ENCODE measurements around the gene SLC6A9.

Gene SLC6A9

DNA sequence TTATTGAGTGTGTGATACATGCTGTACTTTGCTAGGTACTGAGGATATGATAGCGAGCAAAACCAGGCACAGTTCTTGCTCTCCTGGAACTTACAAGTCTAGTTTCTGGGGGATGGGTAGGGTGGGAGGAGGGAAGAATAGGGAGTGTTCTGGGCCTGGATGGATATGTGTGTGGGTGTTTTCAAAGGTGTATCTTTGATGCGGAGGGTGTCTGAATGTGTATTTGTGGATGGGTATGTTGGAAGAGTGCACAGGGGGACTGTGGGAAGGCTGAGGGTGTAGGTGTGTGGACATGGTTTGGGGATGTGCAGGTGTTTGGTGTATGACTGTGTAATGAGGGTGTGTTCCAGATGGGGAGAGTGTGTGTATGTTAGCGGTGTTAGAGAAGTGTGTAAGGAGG lies 65.9 kb downstream of the SLC6A9 start:
- DNase-seq = no peak

DNA sequence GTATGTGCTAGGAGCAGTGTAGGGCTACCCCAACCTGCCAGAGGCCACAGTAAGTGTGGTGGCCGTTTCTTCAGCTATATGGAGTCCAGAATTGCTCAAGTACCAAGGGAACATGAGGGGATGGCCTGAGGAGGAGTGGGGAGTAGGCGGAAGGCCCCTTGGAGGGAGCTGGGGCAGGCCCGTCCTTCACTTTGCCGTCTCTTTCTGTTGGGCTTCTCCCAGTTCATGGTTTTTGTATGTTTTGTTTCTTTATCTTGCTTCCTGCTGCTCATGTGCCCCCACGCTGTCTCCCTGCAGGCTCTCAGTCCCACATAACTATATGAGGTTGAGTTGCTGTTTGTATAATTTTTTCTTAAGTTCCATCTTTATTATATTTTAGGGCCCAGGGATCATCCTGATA lies 67.4 kb downstream of the SLC6A9 start:
- no peak for DNase-seq

DNA sequence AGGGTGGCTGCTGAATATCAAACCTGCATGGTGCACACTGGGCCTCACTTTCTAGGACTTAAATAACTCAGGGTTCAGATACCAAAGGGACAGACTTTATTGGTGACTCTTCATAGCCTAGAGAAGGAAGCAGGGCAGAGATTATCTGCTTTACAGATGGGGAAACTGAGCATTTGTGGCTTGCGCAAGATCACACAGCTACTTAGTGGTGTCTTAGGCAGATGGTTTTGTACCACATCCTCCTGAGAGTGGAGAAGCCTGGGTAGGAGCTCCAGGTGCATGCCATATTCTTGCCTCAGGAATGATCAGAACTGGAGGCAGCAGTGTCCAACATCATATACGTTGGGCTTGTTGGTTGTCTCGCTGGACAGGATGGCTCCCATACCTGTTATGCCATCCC lies 68.3 kb downstream of the SLC6A9 start:
- no peak for DNase-seq

DNA sequence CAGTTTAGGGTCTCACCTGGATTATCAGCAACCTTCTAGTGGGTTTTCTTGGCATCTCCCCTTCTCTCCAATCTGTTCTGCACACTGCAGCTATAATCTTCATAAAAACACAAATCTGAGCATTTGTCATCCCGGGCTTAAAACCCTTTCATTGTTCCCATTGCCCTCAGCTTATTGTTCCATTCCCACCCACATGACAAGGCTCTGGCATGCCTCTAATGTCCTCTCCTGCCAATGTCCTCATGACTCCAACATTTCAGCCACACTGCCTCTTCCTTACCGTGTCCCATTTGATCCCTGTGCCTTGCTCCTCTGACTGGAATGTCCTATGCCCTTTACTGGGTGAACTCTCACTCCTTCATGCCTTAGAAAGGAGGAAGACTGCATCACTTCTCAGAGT lies 68.9 kb downstream of the SLC6A9 start:
- DNase-seq = no peak

DNA sequence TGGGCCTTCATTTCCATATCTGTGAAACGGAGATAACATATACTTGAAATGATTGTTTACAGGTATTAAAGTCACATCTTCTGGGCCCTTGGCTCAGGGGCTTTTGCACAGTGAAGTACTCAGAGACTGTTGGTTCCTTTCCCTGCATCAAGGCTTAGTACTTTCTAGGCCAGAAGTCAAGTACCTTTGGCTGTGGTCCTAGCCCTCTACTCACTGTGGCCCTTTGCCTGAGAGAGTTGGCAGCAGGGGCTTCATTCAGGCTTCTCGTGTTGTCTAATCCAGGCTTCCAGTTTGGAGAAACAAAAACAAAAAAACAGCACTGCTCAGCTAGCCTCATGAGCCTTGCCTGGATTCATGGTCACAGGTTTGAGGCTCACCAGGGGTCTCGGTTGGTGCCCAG lies 69.6 kb downstream of the SLC6A9 start:
- no peak for DNase-seq

DNA sequence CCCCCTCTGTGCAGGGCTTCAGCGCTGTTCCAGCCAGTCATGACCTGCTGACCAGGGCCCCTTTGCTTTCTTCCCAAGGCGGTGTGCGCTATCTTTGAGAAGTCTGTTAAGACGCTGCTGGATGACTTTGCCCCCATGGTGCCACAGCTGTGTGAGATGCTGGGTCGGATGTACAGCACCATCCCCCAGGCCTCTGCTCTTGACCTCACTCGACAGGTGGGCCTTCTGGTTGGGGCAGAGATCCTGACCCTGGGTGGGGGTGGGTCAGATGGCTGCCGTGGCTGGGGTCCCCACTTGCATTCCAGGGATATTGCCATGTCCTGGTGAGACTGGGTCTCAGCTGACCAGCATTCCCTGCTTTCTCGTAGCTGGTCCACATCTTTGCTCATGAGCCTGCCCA lies 70.5 kb downstream of the SLC6A9 start:
- DNase-seq = no peak

DNA sequence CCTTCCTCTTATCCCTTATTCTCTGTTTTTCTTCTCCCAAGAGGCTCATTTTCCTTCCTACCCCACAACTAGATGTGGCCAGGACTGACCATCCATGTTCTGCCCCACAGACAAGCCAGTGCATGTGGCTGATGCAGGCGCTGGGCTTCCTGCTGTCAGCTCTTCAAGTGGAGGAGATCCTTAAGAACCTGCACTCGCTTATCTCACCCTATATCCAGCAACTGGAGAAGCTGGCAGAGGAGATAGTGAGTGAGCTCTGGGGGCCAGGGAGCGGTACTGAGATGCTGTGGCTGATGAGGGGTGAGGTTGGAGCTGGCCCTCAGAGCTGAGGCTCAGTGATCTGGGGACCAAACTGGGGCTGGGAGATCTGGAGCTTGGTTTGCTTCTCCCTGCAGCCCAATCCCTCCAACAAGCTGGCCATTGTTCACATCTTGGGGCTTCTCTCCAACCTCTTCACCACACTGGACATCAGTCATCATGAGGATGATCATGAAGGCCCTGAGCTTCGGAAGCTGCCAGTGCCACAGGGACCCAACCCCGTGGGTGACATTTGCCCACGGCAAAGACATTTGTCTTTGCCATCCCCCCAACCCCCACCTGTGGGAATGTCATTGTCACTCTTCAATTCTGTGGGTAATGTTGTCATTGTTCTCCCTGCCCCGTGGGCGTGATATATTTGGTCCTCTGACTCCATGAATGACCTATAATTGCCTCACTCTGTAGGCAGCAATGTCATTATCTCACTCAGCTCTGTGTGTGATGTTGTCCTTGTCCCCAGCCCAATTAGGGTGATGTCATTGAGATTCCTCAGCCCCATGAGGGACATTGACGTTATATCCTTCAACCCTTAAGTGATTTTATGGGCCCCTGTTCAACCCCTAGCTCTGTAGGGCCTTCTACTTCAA lies 72.7 kb downstream of the SLC6A9 start:
- no peak for DNase-seq

DNA sequence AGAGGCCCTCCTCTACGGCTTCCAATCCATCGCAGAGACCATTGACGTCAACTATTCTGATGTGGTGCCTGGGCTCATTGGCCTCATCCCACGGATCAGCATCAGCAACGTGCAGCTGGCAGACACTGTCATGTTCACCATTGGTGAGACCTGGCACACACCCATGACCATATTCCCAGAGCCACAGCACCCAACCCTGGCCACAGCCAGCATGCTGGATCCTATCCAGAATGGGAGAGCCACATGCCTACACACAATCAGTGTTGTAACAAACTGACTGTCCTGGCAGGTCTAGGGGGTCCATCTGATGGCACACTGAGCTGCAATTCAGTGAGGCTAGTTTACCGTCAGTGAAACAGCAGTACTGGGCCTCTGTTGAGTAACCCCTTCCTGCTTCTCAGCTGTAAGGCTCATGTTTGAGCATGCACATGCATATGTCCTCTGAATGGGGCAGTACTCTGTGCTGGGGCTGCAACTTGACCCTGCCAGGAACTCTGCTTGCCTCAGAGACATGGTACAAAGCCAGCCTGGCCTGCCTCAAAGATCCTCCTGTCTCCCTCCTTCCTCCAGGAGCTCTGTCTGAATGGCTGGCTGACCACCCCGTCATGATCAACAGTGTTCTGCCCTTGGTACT lies 73.7 kb downstream of the SLC6A9 start:
- no peak for DNase-seq

DNA sequence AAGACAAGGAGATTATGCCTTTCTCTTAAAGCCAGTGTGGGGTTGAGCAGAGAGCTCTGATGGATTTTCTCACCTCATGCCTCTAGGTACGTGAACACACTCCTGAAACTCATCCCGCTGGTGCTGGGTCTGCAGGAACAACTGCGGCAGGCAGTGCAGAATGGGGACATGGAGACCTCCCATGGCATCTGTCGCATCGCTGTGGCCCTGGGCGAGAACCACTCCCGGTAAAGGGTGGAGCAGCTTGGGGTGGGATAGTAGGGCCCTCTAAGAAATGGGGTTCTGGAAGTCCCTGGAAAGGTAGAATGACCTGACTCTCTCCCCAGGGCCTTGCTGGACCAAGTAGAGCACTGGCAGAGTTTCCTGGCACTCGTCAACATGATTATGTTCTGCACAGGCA lies 75.0 kb downstream of the SLC6A9 start:
- no peak for DNase-seq

DNA sequence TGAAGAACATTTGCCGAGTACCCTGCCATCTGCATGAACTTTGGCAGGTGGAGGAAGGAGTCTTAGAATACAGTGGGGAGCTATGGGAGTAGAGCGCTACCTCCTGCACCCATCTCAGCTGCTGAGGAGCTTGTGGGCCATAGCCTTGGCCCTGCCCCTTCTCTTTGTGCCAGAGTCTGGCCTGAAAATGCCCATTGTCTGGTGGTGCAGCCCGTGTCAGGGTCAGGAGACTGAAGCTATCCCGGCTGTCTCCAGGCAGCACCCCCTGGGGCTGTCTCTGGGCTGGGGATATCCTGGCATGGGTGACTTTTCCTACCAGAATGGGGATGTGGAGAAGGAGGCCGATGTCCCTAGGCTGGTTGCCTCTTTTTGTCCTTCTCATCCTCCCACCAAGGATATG lies 77.2 kb downstream of the SLC6A9 start:
- no peak for DNase-seq

DNA sequence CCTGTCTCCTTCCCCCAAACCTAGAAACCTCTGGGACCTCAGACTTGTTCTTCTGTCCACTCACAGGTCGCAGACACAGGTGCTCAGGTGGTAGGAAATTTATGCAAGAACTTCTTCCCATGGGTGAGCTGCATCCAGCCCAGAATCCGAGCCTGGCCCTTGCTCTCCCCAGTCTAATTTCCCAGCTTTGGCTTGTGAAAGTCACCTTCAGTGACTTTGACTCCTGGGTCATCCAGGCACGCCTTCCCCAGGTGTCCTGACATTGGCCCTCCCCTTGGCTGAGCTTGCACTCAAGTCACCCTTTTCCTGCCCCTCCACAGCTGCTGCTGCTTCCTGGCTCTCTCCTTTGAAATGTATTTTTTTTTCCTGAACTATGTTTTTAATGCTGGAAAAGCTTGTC lies 77.9 kb downstream of the SLC6A9 start:
- DNase-seq = no peak

DNA sequence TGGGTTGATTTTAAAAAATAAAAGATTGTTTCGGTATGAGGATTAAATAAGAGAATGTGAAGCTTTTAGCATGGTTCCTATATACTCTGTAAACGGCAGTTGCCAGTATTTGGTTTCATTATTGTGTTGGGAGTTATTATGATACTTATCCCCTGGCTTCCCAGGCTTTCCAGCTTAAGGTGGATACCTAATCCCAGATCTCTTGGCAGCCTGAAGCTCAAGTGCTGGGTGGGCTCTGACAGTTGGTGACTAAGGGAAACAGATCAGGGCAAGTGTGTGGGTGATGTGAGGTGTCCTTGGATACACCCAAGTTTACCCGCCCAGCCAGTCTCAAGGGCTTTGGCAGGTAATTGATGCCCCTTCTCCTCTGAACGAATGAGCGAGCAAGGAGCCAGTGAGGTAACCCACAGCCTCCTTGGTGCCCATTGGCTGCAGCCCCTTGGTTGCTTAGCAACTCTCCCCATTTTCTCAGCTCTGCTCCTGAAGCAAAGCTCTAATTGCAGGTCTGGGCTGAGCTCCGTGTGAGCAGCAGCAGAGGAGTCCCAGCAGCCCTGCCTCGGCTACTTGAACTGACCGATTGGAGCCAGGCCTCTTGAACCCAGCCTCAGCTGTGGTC lies 78.4 kb downstream of the SLC6A9 start:
- peak; percentile 94 for DNase-seq

DNA sequence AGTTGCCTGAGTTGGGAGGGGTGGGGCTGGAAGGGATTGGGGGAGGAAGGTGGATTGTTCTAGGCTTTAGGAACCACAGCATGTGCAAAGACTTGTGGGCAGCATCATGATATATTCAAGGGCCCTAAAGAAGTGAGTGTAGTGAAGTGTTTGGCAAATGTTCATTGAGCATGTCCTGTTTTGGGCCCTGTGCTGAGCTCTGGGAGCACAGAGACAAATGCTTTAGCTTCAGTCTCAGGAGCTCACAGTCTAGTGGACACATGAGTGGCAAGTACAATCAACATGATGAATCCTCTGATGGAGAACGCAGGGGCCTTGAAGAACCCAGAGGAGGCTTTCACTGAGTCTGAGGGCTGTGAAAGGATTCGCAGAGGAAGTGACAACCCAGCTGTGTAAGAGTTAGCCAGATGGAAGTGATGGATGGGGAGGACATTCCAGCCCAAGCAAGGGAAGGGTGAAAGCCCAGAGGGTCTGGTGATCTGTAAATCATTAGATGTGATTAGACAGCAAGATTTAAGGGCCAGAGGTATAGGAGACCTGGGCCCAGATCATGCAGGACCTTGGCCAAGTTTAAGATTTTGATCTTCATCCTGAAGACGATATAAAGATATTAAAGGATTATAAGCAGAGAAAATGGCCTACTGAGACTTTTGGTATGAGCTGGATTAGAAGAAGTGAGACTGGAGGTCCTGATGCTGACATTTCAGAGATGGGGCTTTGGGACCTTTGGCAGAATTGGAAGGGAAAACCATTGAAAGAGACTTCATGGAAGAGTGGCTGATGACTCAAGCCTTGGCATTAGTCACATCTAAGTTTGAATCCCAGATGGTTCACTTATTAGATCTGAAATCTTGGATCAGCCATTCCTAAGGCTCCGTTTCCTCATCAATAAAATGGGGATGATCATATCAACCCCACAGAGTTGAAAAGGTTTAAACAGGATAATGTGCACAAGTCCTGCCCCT lies 80.0 kb downstream of the SLC6A9 start:
- no peak for DNase-seq

DNA sequence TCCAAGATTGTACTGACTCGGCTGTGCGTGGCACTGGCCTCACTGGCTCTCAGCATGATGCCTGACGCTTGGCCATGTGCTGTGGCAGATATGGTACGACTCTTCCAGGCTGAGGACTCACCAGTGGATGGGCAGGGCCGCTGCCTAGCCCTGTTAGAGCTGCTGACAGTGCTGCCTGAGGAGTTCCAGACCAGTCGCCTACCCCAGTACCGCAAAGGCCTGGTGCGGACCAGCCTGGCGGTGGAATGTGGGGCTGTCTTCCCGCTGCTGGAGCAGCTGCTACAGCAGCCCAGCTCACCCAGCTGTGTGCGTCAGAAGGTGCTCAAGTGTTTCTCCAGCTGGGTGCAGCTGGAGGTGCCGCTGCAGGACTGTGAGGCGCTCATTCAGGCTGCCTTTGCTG lies 81.6 kb downstream of the SLC6A9 start:
- no peak for DNase-seq

DNA sequence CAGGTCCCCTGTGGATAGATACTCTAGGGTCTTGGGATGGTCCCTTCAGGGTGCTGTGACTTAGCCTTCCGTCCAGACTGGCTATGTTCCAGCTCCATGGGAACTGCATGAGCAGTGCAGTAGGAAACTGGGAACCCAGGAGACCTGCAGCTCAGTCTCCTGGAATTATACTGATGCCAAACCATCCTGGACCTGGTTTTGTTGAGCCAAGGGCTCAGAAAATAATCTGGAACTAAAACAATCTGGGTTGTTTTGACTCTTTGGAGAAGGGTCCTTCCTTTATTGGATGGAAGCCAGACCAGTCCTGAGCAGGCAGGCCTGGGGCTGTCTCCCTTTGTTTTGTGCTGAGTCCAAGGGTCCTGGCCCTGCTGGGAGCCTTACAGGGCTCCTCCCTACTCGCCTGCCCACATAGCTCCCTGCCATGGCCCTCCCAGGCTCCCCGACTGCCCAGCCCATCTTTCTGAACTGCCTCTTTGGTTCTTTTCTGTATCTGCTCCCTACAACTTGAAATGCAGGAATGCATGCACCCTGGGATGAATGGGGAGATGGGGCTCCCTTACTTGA lies 83.3 kb downstream of the SLC6A9 start:
- no peak for DNase-seq

DNA sequence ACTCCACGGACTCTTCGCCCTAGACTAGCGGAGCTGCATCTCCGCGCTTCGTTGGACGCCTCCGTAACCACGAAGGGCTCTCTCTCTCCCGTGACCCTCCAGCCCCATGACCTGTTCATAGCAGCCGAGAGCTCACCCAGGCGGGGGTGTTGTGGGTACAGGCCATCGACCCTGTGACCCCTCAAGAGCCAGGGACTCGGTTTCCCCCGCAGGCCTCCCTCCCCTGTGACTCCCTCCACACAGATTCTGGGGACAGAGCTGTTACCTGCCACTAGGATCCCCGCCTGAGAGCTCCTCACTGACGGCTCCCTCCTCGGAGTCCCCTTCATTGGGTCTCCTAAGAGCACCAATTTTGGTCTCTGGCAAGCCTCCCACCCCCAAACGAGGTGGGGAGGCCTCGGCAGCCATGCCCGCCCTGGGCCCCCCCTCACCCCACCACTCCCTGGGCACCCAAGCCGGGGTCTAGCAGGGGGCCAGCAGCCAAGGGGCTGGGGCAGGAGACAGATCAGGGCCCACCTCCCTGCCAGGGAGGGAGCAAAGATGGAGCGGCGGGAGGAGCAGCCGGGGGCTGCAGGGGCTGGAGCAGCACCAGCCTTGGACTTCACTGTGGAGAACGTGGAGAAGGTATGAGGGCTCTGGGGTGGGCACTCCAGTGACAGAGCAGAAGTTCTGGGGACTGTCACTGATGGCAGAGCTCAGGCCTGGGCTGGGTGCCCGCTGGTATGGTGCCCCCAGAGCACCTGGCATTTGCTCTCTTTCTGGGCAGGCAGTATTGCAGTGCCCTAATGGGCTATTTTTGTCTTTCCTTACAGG lies 84.0 kb downstream of the SLC6A9 start:
- no peak for DNase-seq

Data from NCI-H2107 (cell line).